OCI-LY7 (cell line): Measurements from ENCODE around the gene OSBPL3. TPM values are rescaled to one million over a fixed set of nuclear protein-coding genes. Genes with fewer than 3 reads are reported as not detected.
"Not testable (repeated sequence)": the region's sequence is repeated elsewhere in the genome, so short reads cannot be mapped to it uniquely, and the experiment has no call there.

ENCODE experiments used
- BruUV-seq: library from RNA; stranded (reverse); fragments of 400-500 nt; replicated peaks from 2 replicates; lab custom pipeline; 2021; lab: Mats Ljungman, UMichigan
- CTCF ChIA-PET: fragments of 300-600 bp; sonication (Branson Sonifier 250); formaldehyde crosslinking; loops from one replicate; lab custom pipeline; 2022; ENCODE audit warnings: antibody characterized with exemption; ENCODE audit not compliant: unreplicated experiment; lab: Charles Lee
- POLR2A ChIA-PET: fragments of 300-600 bp; sonication (Branson Sonifier 250); formaldehyde crosslinking; loops from one replicate; lab custom pipeline; 2022; ENCODE audit warnings: antibody characterized with exemption; lab: Charles Lee
- DNase-seq: peaks from one replicate; pipeline ENCODE4 v3.0.0-alpha.2; 2015; ENCODE audit warnings: low spot score
- H2AFZ ChIP-seq: fragments of 200-600 bp; sonication (generic), shearing (Covaris generic); 2 replicates; pipeline ENCODE4 v1.6.1; 2014; ENCODE audit warnings: mild to moderate bottlenecking, antibody characterized with exemption, low read length, moderate library complexity
- H3K27ac ChIP-seq: fragments of 200-600 bp; sonication (generic); 2 replicates; pipeline ENCODE4 v1.5.1; 2014; ENCODE audit warnings: mixed run types, low read depth, mild to moderate bottlenecking, moderate library complexity, low read length, inconsistent platforms; ENCODE audit not compliant: poor library complexity, severe bottlenecking
- H3K36me3 ChIP-seq: fragments of 200-600 bp; sonication (generic); 2 replicates; pipeline ENCODE4 v1.6.1; 2014; ENCODE audit warnings: mild to moderate bottlenecking, antibody characterized with exemption, low read length, moderate library complexity, mixed read lengths; ENCODE audit not compliant: insufficient read depth
- H3K4me1 ChIP-seq: fragments of 200-600 bp; sonication (generic); 2 replicates; pipeline ENCODE4 v1.5.1; 2014; ENCODE audit warnings: mild to moderate bottlenecking, low read length; ENCODE audit not compliant: insufficient read depth, poor library complexity, severe bottlenecking
- H3K4me2 ChIP-seq: fragments of 200-600 bp; sonication (generic); 2 replicates; pipeline ENCODE4 v1.6.1; 2014; ENCODE audit warnings: mild to moderate bottlenecking, low read length
- H3K4me3 ChIP-seq: fragments of 200-600 bp; sonication (generic); 2 replicates; pipeline ENCODE4 v1.5.1; 2014; ENCODE audit warnings: mild to moderate bottlenecking, low read depth, low read length; ENCODE audit not compliant: poor library complexity, severe bottlenecking
- H3K79me2 ChIP-seq: fragments of 200-600 bp; sonication (generic); 2 replicates; pipeline ENCODE4 v1.6.1; 2016; ENCODE audit warnings: low read depth, mild to moderate bottlenecking, low read length, moderate library complexity, mixed read lengths; ENCODE audit not compliant: insufficient read depth
- H3K9me2 ChIP-seq: fragments of 200-600 bp; sonication (generic); 2 replicates; pipeline ENCODE4 v1.6.1; 2016; ENCODE audit warnings: mild to moderate bottlenecking, low read length, mixed read lengths; ENCODE audit not compliant: insufficient read depth
- H3K9me3 ChIP-seq: fragments of 200-600 bp; sonication (generic); 2 replicates; pipeline ENCODE4 v1.6.1; 2014; ENCODE audit warnings: mild to moderate bottlenecking, mixed run types, low read length, mixed read lengths
- H4K20me1 ChIP-seq: fragments of 200-600 bp; sonication (generic); 2 replicates; pipeline ENCODE4 v1.6.1; 2014; ENCODE audit warnings: mild to moderate bottlenecking, antibody characterized with exemption, low read length, moderate library complexity, mixed read lengths; ENCODE audit not compliant: insufficient read depth
- CTCF ChIP-seq: fragments of 200-600 bp; sonication (generic); conservative IDR thresholded peaks from 2 replicates; pipeline ENCODE4 v1.5.1; 2014; ENCODE audit warnings: mild to moderate bottlenecking, antibody characterized with exemption, low read length, moderate library complexity, mixed read lengths
- EZH2phosphoT487 ChIP-seq: fragments of 200-600 bp; sonication (generic); IDR thresholded peaks from 2 replicates; pipeline ENCODE4 v1.6.1; 2018; ENCODE audit warnings: low read depth, borderline replicate concordance, mild to moderate bottlenecking, mixed run types, antibody characterized with exemption, low read length, moderate library complexity, mixed read lengths
- intact Hi-C: fragments of 100-400 bp; cut with micrococcal nuclease; formaldehyde crosslinking; loops from one replicate; pipeline ENCODE4 v1.10.0; 2022; ENCODE audit not compliant: unreplicated experiment
- total RNA-seq, 2 experiments: library from RNA; depleted of rRNA in 1 of 2; stranded (reverse); fragments of >200 nt in 1 of 2; shearing (Covaris generic) in 1 of 2; gene quantifications; 2 replicates each; pipeline ENCODE4 v1.2.3, GENCODE V29; 2014 to 2022

OSBPL3 gene
- total RNA-seq, 2 experiments from 2014 or later: 28.7 to 79.9 TPM

DNA sequence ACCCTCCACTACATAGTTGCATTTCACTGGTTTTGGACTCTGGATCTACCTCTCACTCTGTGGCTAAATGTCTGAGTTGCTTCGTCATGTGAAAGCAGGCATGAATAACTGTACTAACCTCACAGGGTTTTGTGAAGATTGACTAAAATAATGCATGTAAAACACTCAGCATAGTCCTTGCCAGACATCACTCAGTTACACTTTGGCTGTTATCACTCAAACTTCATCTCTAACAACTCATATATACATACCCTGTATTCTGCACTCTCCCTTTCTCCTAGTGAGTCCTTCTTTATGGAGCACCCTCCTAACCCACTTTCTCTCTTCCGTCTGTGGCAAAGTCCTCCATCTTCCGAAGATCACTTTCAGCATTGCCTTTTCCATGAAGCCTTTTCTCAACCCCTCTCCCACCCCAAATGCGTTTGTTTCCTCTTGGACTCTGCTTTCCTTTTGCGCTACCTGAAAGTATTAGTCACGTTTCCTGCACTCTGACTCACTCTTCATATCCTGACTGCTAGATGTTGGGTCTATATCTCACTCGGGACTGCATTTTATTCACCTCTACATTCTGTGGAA lies 72.6 kb downstream of the OSBPL3 start:
- intact Hi-C loops: no loop called here
- TF ChIP-seq EZH2phosphoT487 (no peak), CTCF (no peak)
- POLR2A ChIA-PET: interaction anchor here (0.6 to 1.3 kb wide), 2 partner anchors 68 to 149 kb away, joined by 3 to 4 read pairs; no protein-coding TSS in a partner anchor
- H3K9me3 ChIP-seq: no peaks in the 10 kb centered on the region
- H3K4me2 ChIP-seq: peak overlapping the region; percentile 23
- no TSS peak for BruUV-seq
- H3K4me3 ChIP-seq: no peak overlapping the region
- no peak overlapping the region for H2AFZ ChIP-seq
- H3K9me2 ChIP-seq: no peaks in the 10 kb centered on the region
- CTCF ChIA-PET: no interaction called here
- peaks cover 88% of the 10 kb centered on the region for H3K4me1 ChIP-seq
- H3K79me2 ChIP-seq: peaks cover 84% of the 10 kb centered on the region
- no peak for DNase-seq
- no peak overlapping the region for H3K27ac ChIP-seq
- no peaks in the 10 kb centered on the region for H4K20me1 ChIP-seq
- H3K36me3 ChIP-seq: peaks cover 22% of the 10 kb centered on the region

- peaks cover 84% of the 10 kb centered on the region; the same call in 1 of the 2 replicates for H3K79me2 ChIP-seq
- no TSS peak for BruUV-seq
- H3K9me3 ChIP-seq: no peaks in the 10 kb centered on the region
- H4K20me1 ChIP-seq: no peaks in the 10 kb centered on the region
- H3K4me3 ChIP-seq: no peak overlapping the region
- H2AFZ ChIP-seq: no peak overlapping the region
- H3K4me1 ChIP-seq: peaks cover 88% of the 10 kb centered on the region
- DNase-seq: no peak
- H3K4me2 ChIP-seq: no peak overlapping the region
- ChIA-PET POLR2A (interaction anchor here (0.5 to 1.7 kb wide), 3 partner anchors 20 to 45 kb away, joined by 3 to 6 read pairs (median 4); no protein-coding TSS in a partner anchor), CTCF (no interaction called here)
- TF ChIP-seq EZH2phosphoT487 (no peak), CTCF (no peak)
- intact Hi-C loops: no loop called here
- peaks cover 22% of the 10 kb centered on the region for H3K36me3 ChIP-seq
- no peaks in the 10 kb centered on the region for H3K9me2 ChIP-seq
- no peak overlapping the region for H3K27ac ChIP-seq
These were observed 73.8 kb downstream of the OSBPL3 start for GRCh38 chr7:24905996-24906770.

- peaks cover 83% of the 10 kb centered on the region; the same call in 1 of the 2 replicates for H3K79me2 ChIP-seq
- H3K27ac ChIP-seq, H3K4me2 ChIP-seq, H3K9me2 ChIP-seq, intact Hi-C loops, BruUV-seq, DNase-seq, H3K4me3 ChIP-seq, CTCF ChIA-PET, H2AFZ ChIP-seq, H3K9me3 ChIP-seq, H4K20me1 ChIP-seq: not testable (repeated sequence)
- peaks cover 88% of the 10 kb centered on the region for H3K4me1 ChIP-seq
- POLR2A ChIA-PET: interaction anchor here (0.7 to 1.3 kb wide), 3 partner anchors 18 to 121 kb away, joined by 4 to 5 read pairs (median 5); no protein-coding TSS in a partner anchor
- peaks cover 22% of the 10 kb centered on the region for H3K36me3 ChIP-seq
These were observed 76.0 kb downstream of the OSBPL3 start for GRCh38 chr7:24903992-24904391.
